ENCODE data around the gene ZNF488.

GRCh38 chr10:47374611-47375536 is 9.2 kb downstream of the ZNF488 start:
- TF ChIP-seq RAD21 (conservative IDR thresholded peaks at IDR 0.05) (no peak), CTCF (IDR thresholded peaks at IDR 0.05; ENCODE audit: poor library complexity, severe bottlenecking) (no peak), MXI1 (conservative IDR thresholded peaks at IDR 0.05; ENCODE audit: poor library complexity, severe bottlenecking) (no peak)

Measured in neural cell (in vitro differentiated cells).